HG02623 (cell line): ENCODE results near the gene RTTN.

Source experiments
- ATAC-seq: cut with Tn5 transposase; IDR thresholded peaks from one replicate; pipeline ENCODE4 v1.9.1; 2021; ENCODE audit warnings: moderate library complexity; ENCODE audit not compliant: unreplicated experiment

RTTN gene

DNA sequence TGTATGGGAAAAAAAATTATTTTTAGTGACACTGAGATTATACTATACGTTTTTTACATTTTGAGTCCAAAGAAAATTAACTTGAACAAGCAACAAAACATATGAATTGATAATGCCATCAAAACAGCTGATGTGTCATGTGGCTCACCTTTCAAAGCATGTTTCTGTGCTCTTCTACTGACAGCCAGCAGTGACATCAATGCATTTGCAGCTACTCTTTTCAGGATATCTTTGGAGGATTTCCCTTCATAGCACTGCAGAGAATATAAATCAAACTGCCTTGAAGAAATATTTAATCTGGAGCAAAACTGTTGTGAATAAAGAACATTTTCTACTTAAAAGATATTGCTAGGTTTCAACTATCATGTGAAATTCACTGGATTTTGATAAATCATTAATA lies 174.8 kb downstream of the RTTN start:
- no peak for ATAC-seq

GRCh38 chr18:70029163-70029562 lies 176.3 kb downstream of the RTTN start:
- ATAC-seq = peak; percentile 50

- peak; percentile 80 for ATAC-seq
Measured at GRCh38 chr18:70028734-70029133, 176.8 kb downstream of the RTTN start.

DNA sequence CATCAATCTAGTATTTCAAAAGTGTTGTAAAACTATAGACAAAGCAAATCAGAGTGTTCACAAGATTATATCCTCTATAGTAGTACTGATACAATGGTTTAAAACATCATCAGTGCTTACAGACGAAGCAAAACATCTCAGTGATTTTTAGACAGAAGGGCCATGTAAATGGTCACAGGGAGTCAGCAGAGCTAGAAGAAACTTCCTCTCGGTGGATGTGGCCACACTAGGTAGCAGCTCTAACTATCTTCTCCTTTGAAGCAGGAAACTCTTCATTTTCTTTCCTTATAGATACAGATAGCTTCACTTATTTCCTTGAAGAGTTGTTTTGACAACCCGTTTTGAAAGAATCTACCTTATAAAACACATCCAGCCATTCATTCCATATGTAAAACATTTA lies 177.4 kb downstream of the RTTN start:
- no peak for ATAC-seq

- no peak for ATAC-seq
Measured at GRCh38 chr18:70025580-70025979, 179.9 kb downstream of the RTTN start.

DNA sequence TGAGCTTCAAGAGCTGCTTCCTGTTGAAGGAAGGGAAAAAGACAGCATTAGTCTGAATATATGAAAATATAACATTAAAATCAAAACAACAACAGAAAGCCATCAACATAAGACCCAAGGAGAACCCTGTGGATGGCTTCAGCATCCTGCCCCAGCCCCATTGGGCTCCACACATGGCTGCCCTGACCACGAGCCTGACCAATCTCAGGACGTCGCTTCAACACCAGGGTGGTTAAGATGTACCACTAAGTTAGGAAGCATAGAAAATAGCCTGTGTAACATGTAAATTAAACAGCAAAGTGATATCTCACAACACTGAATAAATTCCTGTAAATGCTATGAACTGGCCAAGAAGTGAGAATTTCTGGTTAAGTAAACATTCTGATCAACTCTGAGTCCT lies 180.7 kb downstream of the RTTN start:
- ATAC-seq = no peak

- no peak for ATAC-seq
Measured at GRCh38 chr18:70024093-70024492, 181.4 kb downstream of the RTTN start.

DNA sequence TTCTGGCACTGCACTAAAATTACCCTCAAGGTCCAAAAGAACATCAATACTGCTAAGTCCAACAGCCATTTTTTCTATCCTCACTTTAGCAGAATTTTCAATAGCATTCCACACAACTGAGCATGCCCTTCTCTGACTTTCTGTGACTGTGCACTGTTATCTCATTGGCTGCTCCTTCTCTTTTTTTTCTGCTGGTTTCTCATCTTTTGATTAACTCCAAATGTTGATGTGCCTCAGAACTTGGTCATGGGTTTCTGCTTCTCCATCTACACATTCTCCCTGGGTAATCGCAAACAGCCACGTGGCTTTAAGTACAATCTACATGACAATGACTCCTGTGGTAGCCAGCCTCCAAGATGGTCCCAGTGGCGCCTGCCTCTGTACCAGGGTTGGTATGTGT lies 182.9 kb downstream of the RTTN start:
- ATAC-seq = no peak

DNA sequence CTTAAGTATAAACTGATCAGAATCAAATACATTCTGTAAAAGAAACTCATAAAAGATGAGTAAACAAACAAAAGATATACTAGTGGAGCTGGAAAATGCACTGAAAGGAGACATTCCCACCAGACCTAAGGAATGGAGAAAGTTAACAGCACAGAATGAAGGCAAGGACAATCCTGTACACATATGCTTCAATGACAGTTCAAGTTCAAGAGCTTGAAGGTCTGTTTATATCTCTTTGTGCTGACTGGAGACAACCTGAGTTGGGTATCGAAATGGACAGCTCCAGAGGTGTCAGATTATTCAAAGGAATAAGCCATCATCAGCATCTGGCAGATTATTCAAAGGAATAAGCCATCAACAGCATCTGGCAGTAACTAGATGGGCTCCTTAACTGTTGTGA lies 184.0 kb downstream of the RTTN start:
- ATAC-seq = no peak

DNA sequence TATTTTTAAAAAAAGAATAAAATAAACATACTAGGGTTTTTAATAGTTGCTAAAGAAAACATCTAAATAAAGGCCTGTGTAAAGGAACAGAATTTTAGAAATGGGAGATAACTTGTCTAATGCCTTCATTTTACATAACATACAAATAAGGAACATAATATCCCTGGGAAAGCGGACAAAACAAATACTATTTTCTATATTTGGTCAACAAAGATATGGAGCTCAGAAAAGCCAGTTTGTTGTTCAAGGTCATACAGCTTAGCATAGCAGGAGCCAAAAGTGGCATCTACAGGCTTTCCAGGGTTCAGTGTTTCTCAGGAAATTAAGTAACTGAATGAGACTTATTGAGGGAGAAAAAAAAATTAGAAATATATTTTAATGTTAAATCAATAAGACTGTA lies 184.4 kb downstream of the RTTN start:
- no peak for ATAC-seq

DNA sequence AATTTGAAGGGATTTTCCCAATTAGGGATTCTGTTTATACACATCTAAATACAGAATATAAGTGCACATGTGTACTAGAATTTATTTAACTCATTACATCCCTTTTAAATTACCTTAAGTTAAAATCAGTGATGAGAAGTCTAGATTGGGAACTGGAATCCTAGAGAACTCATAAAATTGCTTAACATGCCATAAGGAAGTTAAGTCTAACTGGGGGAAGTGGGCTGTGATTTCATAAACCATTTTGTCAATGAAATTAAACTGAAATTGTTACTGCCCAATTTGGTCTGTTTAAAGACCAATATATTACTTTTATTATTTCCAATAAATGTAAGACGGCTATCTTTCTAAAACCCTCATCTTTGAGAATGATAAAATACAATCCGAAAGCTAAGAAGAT lies 185.5 kb downstream of the RTTN start:
- ATAC-seq = no peak

- ATAC-seq = no peak
Measured at GRCh38 chr18:70019136-70019535, 186.4 kb downstream of the RTTN start.

DNA sequence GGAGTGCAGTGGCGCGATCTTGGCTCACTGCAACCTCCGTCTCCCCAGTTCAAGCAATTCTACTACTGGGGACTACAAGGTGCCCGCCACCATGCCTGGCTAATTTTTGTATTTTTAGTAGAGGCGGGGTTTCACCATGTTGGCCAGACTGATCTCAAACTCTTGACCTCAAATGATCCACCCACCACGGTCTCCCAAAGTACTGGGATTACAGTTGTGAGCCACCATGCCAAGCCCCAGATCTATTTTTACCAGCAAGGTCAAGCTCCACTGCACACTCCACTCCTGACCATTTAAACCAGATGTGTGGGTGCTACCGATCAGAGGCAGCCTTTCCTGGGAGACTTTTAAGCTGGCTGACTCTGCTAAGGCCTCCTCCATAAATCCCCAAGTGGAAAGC lies 190.4 kb downstream of the RTTN start:
- ATAC-seq = no peak

GRCh38 chr18:70005580-70005979 lies 199.9 kb downstream of the RTTN start:
- no peak for ATAC-seq

GRCh38 chr18:70004696-70005095 lies 200.8 kb downstream of the RTTN start:
- no peak for ATAC-seq

- no peak for ATAC-seq
Measured at GRCh38 chr18:69999656-70000055, 205.8 kb downstream of the RTTN start.

GRCh38 chr18:69998523-69998987 lies 206.9 kb downstream of the RTTN start:
- ATAC-seq = no peak

- no peak for ATAC-seq
Measured at GRCh38 chr18:69996951-69997798, 208.3 kb downstream of the RTTN start.

DNA sequence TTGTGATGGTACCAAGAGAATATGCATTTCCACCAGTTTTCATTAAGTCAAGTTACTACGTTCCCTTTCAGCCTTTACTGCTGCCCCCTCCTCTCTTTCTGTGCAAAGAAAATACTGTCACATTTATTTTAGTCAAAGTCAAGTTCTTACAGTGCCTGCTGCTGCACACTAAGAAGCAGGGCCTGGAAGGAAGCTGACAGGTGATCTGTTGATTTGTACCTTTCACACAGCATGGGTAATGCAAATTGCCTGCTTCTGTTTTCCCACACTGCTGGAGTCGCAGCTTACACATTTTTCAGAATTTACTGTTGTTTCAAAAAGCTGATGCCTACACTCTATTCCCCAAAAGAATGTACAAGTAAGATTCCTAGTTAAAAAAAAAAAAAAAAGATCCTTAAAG lies 209.1 kb downstream of the RTTN start:
- no peak for ATAC-seq

DNA sequence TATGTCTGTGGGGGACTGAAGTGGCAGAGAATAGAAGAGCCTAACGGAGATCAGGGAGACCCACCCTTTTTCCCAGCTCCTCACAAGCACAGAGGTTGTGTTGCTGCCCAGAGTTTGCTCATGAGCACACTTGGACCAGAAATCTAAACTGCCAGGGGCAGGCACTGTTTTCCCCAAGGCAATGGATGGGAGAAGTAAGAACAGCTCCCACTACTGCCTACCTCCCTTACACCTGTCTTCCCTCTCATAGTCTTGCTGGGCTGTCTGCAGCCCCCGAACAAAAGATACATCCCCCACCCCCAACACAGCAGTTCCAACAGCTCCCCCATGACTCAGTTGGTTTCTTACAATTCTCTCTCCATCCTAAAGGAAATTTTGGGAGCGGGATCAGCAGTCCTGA lies 209.7 kb downstream of the RTTN start:
- ATAC-seq = no peak

DNA sequence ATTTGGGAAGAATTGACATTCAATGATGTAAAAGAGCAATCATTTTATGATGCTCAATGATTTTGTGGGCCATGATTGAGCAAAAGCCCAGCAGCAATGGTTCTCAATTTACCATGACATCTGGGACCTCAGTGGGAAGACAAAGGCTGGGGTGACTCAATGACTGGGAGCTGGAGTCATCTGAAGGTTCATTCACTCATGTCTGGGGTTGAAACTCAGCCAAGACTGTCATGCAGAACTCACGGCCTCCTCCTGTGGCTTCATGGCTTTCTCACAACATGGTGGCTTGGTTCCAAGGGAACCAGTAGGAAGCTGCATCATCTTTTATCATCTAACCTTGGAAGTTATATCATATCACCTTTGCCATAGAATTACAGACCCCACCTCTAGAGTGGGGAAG lies 212.7 kb downstream of the RTTN start:
- ATAC-seq = no peak

GRCh38 chr18:69987870-69988269 lies 217.6 kb downstream of the RTTN start:
- no peak for ATAC-seq

GRCh38 chr18:69985239-69985638 lies 220.2 kb downstream of the RTTN start:
- no peak for ATAC-seq
